Sigmoid colon (tissue), 4 donors: ENCODE measurements around the gene CNGA2.

Source experiments
- POLR2A ChIP-seq, 2 donors: fragments of 450-650 bp; IDR thresholded peaks; one replicate each; pipeline ENCODE4 v1.6.1; 2016; ENCODE audit warnings: antibody characterized with exemption in 2 of 2, mild to moderate bottlenecking in 2 of 2, moderate library complexity in 2 of 2
- POLR2AphosphoS5 ChIP-seq, 4 donors: sonication (generic); formaldehyde crosslinking; IDR thresholded peaks; one replicate each; pipeline ENCODE4 v1.6.1; 2017; ENCODE audit warnings: antibody characterized with exemption in 4 of 4
- TF ChIP-seq, protein P1 (sequence below), 4 experiments: fragments of 450-650 bp in 3 of 4; fragments of 200-600 bp in 1 of 4; IDR thresholded peaks; one replicate each; pipeline ENCODE4 v1.5.1; 2016 to 2019; ENCODE audit warnings: antibody characterized with exemption in 4 of 4, mild to moderate bottlenecking in 3 of 4, moderate library complexity in 2 of 4

DNA sequence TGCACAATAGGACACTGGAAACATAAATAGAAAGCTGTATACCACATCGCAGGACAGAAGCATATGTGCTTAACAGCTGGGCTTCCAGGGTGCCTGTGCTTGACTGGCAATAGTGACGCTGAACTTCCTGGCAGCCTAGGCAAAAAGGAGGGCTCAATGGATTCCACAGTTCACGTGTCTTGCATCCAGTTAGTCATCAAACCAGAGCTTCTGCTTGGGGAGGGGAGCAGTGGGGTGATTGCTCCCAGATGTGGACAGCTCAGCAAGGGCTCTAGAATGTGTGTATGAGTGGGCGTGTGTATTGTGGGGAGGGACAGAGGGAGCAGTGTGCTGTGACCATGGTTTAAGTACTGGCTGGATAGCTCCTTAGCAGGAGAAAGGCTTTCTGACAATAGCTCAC, 37.0 kb upstream of the CNGA2 start:
- no peak for TF ChIP-seq POLR2AphosphoS5 (IDR thresholded peaks at IDR 0.05)
- TF ChIP-seq, protein P1, sequence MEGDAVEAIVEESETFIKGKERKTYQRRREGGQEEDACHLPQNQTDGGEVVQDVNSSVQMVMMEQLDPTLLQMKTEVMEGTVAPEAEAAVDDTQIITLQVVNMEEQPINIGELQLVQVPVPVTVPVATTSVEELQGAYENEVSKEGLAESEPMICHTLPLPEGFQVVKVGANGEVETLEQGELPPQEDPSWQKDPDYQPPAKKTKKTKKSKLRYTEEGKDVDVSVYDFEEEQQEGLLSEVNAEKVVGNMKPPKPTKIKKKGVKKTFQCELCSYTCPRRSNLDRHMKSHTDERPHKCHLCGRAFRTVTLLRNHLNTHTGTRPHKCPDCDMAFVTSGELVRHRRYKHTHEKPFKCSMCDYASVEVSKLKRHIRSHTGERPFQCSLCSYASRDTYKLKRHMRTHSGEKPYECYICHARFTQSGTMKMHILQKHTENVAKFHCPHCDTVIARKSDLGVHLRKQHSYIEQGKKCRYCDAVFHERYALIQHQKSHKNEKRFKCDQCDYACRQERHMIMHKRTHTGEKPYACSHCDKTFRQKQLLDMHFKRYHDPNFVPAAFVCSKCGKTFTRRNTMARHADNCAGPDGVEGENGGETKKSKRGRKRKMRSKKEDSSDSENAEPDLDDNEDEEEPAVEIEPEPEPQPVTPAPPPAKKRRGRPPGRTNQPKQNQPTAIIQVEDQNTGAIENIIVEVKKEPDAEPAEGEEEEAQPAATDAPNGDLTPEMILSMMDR (IDR thresholded peaks at IDR 0.05): no peak
- TF ChIP-seq POLR2A (IDR thresholded peaks at IDR 0.05): no peak
